ENCODE measurements around the gene CSK.

GRCh38 chr15:74820056-74820455 lies 38.2 kb downstream of the CSK start:
- TF ChIP-seq CTCF (IDR thresholded peaks at IDR 0.05) (no peak), POLR2A (IDR thresholded peaks at IDR 0.05) (no peak)
